ENCODE results near the gene GABRG1.

GABRG1 gene

DNA sequence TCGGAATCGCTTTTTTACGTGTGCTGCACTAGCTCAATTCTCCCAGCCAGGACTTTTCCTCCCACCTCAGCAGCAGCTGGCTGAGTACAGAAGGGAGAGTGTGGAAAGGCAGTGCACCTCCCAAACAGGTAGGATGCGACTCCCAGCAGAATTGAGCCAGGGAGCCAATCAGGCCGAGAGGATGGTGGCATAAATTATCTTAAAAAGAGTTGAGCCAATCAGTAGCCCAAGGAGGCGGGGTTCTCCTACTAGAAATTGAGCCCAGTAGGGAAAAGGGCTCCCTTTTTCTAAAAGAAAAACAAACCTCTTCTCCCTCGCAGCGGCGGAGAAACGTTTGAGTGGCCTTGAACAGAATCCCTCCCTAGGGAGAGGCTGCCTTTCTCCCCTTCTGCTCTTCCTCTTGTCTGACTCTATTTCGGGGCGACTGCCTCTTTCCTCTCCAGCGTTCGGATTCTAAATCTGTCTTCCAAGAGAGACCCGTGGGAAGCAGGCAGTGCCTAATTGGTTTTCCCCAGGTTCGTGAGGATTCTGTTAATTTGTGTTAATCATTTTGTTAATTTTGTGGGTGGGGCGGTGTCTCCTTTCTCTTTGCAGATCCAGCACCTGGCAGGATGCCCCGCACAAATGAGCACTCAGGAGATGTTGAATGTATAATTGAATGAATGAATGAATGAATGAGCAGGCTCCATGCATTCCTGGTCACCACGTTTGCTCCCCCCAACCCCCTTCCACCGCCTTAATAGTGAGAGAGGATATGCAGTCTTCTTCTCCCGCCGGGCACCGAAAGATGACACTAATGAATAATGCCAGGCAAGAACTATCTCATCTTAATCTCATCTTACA, at the start of gene GABRG1:
Gene GABRG1 (minus strand): TSS at position 142 of the 843 bp plus-strand sequence. CDS start 141 bp downstream, at position 1.
- DNase-seq = no peak

GRCh38 chr4:46146993-46147392, 23.1 kb upstream of the GABRG1 start:
- DNase-seq = no peak

DNA sequence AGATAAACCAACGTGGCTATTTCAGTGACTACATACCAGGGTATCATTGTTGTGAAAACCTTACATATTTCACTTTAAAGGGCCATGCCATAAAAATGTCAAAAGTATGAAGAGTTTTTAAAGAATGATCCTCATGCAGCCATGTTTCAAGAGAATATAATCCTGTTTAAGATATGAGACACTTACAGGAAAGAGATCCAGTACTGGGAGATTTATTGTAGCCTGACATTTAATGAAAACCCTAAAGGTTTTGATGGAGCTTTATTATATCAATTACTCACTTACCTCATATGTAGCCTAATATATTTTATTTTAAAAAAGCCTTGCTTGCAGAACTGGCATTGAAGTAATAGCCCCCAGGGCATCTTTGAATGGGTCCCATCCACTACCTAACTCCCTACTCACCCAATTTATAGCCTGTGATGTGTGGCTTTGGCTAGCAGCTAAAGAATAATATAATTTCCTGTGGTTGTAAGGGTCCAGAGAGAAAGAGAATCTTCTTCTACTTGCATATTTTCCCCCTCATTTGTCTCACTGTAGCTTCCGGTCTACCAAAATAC, 7.7 kb upstream of the GABRG1 start:
- no peak for DNase-seq

DNA sequence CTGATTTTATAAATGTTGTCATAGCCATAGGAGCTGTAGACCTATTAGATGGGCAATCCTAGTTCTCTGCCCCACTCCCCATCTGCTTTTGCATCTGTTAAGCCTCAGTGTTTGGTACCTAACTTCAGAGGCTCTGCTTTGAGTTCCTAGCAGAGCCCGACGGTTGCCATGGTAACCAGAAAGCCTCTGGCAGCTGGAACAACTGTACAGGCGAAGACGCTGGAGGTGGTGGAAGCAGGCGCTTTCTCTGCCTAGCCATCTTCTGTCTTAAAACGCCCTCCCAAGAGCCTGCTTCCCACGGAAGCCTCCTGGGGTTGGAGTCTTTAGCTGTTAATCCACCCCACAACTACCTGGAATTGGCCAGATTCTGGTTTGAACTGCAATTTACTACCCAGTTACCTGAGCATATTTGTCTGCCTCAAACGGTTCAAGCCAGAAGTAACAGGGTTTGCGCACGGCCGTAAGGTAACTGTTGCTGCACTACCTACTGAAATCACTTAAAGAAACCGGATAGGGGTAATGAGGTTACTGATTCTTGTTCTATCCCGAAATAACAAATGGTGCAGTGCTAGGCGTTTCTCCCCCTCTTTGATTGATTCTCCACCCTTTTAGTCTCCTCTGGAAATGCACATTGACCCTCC, 1.0 kb upstream of the GABRG1 start:
- no peak for DNase-seq

- no peak for DNase-seq
Observed at GRCh38 chr4:46081674-46082073, 42.2 kb downstream of the GABRG1 start.

DNA sequence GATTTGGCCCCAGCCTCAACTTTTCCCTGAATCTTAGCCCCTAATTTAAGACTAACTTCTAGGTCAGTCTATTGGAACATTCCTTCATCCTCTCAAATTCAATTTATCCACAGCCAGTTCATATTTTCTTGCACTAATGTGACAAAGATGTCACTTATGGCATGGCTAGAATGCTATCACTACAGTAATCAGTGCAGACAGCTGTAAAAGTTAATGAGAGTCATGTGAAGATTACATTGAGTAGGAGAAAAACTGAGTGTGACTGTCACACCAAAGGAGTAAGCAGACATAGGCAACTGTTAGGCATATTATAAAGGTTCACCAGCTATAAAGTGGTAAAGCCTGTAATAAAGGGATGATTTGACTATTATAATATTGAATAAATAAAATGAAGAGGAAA, 42.6 kb downstream of the GABRG1 start:
- DNase-seq = no peak

GRCh38 chr4:46073778-46074177, 50.1 kb downstream of the GABRG1 start:
- no peak for DNase-seq

GRCh38 chr4:46051392-46051791, 72.5 kb downstream of the GABRG1 start:
- no peak for DNase-seq

DNA sequence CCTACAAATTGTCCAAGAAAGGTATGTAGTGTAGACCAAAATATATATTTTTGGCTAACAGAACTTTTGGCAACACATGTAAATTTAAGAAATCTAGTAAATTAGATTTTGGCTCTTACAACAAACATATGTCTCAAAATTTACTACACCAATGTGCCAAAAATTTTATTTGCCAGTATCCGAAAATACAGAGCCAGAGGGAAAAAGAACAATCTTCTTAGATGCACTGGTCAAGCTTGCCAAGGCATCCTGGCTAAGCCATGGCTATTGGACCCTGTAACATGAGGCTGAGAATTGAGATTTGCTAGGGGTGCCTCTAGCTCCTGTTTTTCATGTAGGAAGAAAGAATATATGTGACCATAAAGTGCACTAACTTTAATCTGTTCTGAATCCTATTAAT, 91.8 kb downstream of the GABRG1 start:
- no peak for DNase-seq

DNA sequence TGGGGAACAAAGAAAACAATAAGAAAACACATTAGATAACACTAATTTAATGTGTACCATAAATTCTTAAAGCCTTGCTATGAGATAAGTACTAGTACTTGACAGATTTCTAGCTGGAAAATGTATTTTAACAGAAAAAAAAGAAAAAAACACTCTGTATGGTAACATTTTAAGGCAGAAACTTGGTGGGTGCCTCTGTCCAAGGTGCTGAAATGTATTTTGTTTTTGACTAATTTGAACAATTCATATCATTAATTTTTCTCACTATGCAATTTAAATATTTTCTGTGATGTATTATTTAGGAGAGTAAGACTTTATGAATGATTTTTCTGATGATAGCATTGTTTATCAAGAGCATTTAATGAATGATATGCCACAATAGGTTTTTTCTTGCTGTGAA, 107.5 kb downstream of the GABRG1 start:
- DNase-seq = no peak

- DNase-seq = no peak
Observed at GRCh38 chr4:45992728-45993127, 131.1 kb downstream of the GABRG1 start.

GRCh38 chr4:45989775-45990174, 134.1 kb downstream of the GABRG1 start:
- no peak for DNase-seq

- DNase-seq = no peak
Observed at GRCh38 chr4:45987858-45988257, 136.0 kb downstream of the GABRG1 start.
